Panc1 (cell line): ENCODE data around the gene UGT1A7. TPM values are rescaled to one million over a fixed set of nuclear protein-coding genes. Genes with fewer than 3 reads are reported as not detected.

Experiments used
- ATAC-seq: fragments of 200-7000 bp; cut with Tn5 transposase; 2 replicates; pipeline ENCODE4 v1.9.1; 2020; ENCODE audit warnings: mild to moderate bottlenecking, moderate library complexity
- BruUV-seq: library from RNA; stranded (reverse); fragments of 400-500 nt; replicated peaks from 2 replicates; lab custom pipeline; 2021; lab: Mats Ljungman, UMichigan
- CTCF ChIA-PET: fragments of 300-600 bp; sonication (Branson Sonifier 250); formaldehyde crosslinking; loops from one replicate; lab custom pipeline; 2022; ENCODE audit warnings: antibody characterized with exemption; lab: Charles Lee
- POLR2A ChIA-PET: fragments of 300-600 bp; sonication (Branson Sonifier 250); formaldehyde crosslinking; loops from one replicate; lab custom pipeline; 2022; ENCODE audit warnings: antibody characterized with exemption; lab: Charles Lee
- DNase-seq: peaks from one replicate; pipeline ENCODE4 v3.0.0-alpha.2; 2010; ENCODE audit warnings: low read depth, low spot score
- H3K27ac ChIP-seq: 2 replicates; pipeline ENCODE4 v1.5.1; 2011; ENCODE audit warnings: mild to moderate bottlenecking, low read length, inconsistent platforms
- H3K27me3 ChIP-seq: fragments of 200-500 bp; sonication (Bioruptor generic); 2 replicates; pipeline ENCODE4 v1.6.0; 2014; ENCODE audit warnings: low read length, inconsistent platforms; ENCODE audit not compliant: control insufficient read depth, insufficient read depth
- H3K36me3 ChIP-seq: fragments of 200-500 bp; sonication (Bioruptor generic); 2 replicates; pipeline ENCODE4 v1.5.1; 2014; ENCODE audit warnings: inconsistent platforms, mild to moderate bottlenecking, low read length, moderate library complexity; ENCODE audit not compliant: control insufficient read depth, insufficient read depth
- H3K4me1 ChIP-seq: 2 replicates; pipeline ENCODE4 v1.5.1; 2011; ENCODE audit warnings: inconsistent platforms, mild to moderate bottlenecking, low read length, moderate library complexity; ENCODE audit not compliant: control insufficient read depth, insufficient read depth
- H3K4me3 ChIP-seq, 2 experiments: 2 replicates each; pipeline ENCODE4 v1.5.1; 2011 to 2012; ENCODE audit warnings: low read depth in 2 of 2, low read length in 2 of 2, mild to moderate bottlenecking in 2 of 2, inconsistent platforms in 1 of 2, moderate library complexity in 1 of 2
- H3K9me3 ChIP-seq: fragments of 200-500 bp; sonication (Bioruptor generic); 2 replicates; pipeline ENCODE4 v1.5.1; 2014; ENCODE audit warnings: low read depth, mild to moderate bottlenecking, inconsistent platforms, low read length, moderate library complexity; ENCODE audit not compliant: control insufficient read depth, insufficient read depth
- CTCF ChIP-seq: fragments of 450-650 bp; IDR thresholded peaks from 2 replicates; pipeline ENCODE4 v1.5.1; 2017; ENCODE audit warnings: mild to moderate bottlenecking
- POLR2AphosphoS5 ChIP-seq: IDR thresholded peaks from 2 replicates; pipeline ENCODE4 v1.6.1; 2012; ENCODE audit warnings: mild to moderate bottlenecking, low read depth, low read length, moderate library complexity
- REST ChIP-seq, 2 experiments: IDR thresholded peaks; 2 replicates each; pipeline ENCODE4 v1.6.1; 2011 to 2012; ENCODE audit warnings: low read depth in 2 of 2, control low read depth in 1 of 2, low read length in 1 of 2, mild to moderate bottlenecking in 1 of 2, moderate library complexity in 1 of 2; ENCODE audit not compliant: insufficient read depth in 1 of 2
- SIN3A ChIP-seq: IDR thresholded peaks from 2 replicates; pipeline ENCODE4 v1.6.1; 2012; ENCODE audit warnings: low read depth, mild to moderate bottlenecking, low read length, moderate library complexity, borderline replicate concordance; ENCODE audit not compliant: insufficient read depth
- TCF7L2 ChIP-seq: IDR thresholded peaks from 2 replicates; pipeline ENCODE4 v1.6.1; 2011; ENCODE audit warnings: mild to moderate bottlenecking, low read depth, low read length, inconsistent platforms
- in situ Hi-C: cut with HindIII; loops from 2 replicates; pipeline ENCODE4 v1.10.0; 2016; ENCODE audit warnings: low sequenced_read_pairs, low pct_unique_long_range_greater_than_20kb
- intact Hi-C: fragments of 100-400 bp; cut with micrococcal nuclease; formaldehyde crosslinking; loops from one replicate; pipeline ENCODE4 v1.10.0; 2022; ENCODE audit not compliant: unreplicated experiment
- total RNA-seq: library from RNA; stranded (reverse); gene quantifications from one replicate; pipeline ENCODE4 v1.2.1, GENCODE V29; 2021; ENCODE audit not compliant: unreplicated experiment

Gene UGT1A7
- total RNA-seq, 1 experiment from 2014 or later, result not detected

DNA sequence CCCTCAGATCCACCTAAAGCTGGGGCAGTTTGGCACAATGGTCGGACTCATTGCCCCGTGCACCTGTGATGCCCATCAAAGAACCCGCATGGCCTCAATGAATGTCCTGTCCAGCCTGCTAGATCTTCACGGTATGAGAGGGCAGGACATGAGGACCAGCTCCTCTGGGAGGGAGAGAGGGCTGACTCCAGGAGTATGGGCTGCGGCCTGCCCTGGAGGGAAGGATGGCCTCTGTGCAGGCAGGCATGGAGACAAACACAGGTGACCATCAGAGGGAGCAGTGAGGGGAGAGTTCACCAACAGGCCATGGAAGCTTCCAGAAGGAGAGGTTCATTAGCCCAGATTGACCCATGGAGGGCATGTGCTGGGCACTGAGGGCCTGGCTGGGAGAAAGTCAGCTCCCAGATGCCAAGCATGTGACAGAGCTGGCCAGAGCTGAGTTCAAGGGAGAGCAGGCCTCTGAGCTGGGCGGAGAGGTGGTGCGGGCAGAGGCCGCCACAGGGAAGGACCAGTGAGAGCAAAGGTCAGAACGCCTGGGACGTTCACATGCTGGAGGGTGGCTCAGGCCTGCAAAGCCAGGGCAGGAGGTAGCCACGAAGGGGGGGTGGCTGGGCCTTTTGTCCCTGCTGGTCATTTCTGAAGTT lies 136.4 kb downstream of the UGT1A7 start:
- in situ Hi-C loops, result no loop called here
- Histone ChIP-seq H3K4me3 (no peak overlapping the region), H3K36me3 (no peaks in the 10 kb centered on the region), H3K4me1 (no peaks in the 10 kb centered on the region), H3K27me3 (no peaks in the 10 kb centered on the region), H3K9me3 (no peaks in the 10 kb centered on the region), H3K27ac (no peak overlapping the region)
- ChIA-PET POLR2A (no interaction called here), CTCF (no interaction called here)
- BruUV-seq, result no TSS peak
- TF ChIP-seq REST (IDR thresholded peaks at IDR 0.05; ENCODE audit: insufficient read depth in 1 of 2, low read depth in 2 of 2, low read length in 1 of 2), result no peak
- TF ChIP-seq SIN3A, result no peak
- no peak for TF ChIP-seq CTCF
- ATAC-seq (no peak), DNase-seq (no peak)
- intact Hi-C loops, result no loop called here

GRCh38 chr2:233818639-233819621 lies 137.2 kb downstream of the UGT1A7 start:
- intact Hi-C loops, result no loop called here
- Histone ChIP-seq H3K9me3 (no peaks in the 10 kb centered on the region), H3K4me1 (no peaks in the 10 kb centered on the region), H3K27ac (no peak overlapping the region), H3K36me3 (no peaks in the 10 kb centered on the region), H3K4me3 (no peak overlapping the region), H3K27me3 (no peaks in the 10 kb centered on the region)
- BruUV-seq, result no TSS peak
- ATAC-seq (no peak), DNase-seq (no peak)
- CTCF ChIA-PET, result no interaction called here
- in situ Hi-C loops, result no loop called here
- TF ChIP-seq SIN3A, result no peak
- no peak for TF ChIP-seq TCF7L2
- no peak for TF ChIP-seq CTCF
- TF ChIP-seq POLR2AphosphoS5, result no peak
- no peak for TF ChIP-seq REST (IDR thresholded peaks at IDR 0.05; ENCODE audit: insufficient read depth in 1 of 2, low read depth in 2 of 2, low read length in 1 of 2)
- POLR2A ChIA-PET, result no interaction called here
